Endothelial cell (in vitro differentiated cells): ENCODE data around the gene MYO1F. TPM values are rescaled to one million over a fixed set of nuclear protein-coding genes. Genes with fewer than 3 reads are reported as not detected.

Experiments used
- DNase-seq: peaks from one replicate; pipeline ENCODE4 v3.0.0; 2021; ENCODE audit warnings: low spot score
- H3K27ac Mint-ChIP-seq: one replicate; pipeline ENCODE4 v1.8.0; 2021; ENCODE audit warnings: mixed read lengths, inconsistent platforms; ENCODE audit not compliant: unreplicated experiment
- H3K27me3 Mint-ChIP-seq: one replicate; pipeline ENCODE4 v1.8.0; 2021; ENCODE audit warnings: mild to moderate bottlenecking, moderate library complexity, mixed read lengths, inconsistent platforms; ENCODE audit not compliant: unreplicated experiment
- H3K36me3 Mint-ChIP-seq: one replicate; pipeline ENCODE4 v1.8.0; 2021; ENCODE audit warnings: mild to moderate bottlenecking, low read depth, mixed read lengths, inconsistent platforms; ENCODE audit not compliant: unreplicated experiment
- H3K4me1 Mint-ChIP-seq: one replicate; pipeline ENCODE4 v1.8.0; 2021; ENCODE audit warnings: mild to moderate bottlenecking, mixed read lengths, inconsistent platforms; ENCODE audit not compliant: unreplicated experiment
- H3K4me3 Mint-ChIP-seq: one replicate; pipeline ENCODE4 v1.8.0; 2021; ENCODE audit warnings: mild to moderate bottlenecking, mixed read lengths, inconsistent platforms; ENCODE audit not compliant: unreplicated experiment
- H3K9me3 Mint-ChIP-seq: one replicate; pipeline ENCODE4 v1.8.0; 2021; ENCODE audit warnings: mixed read lengths, inconsistent platforms; ENCODE audit not compliant: unreplicated experiment
- total RNA-seq: library from RNA; stranded (reverse); fragmentation: NEBNext Ultra II Directional; extraction: Animal tissue kit (Norgen Biotek cat#: 25700); gene quantifications from one replicate; pipeline ENCODE4 v1.2.1, GENCODE V29; 2021; ENCODE audit not compliant: unreplicated experiment
- TF ChIP-seq, protein P1 (sequence below): fragments of 200-600 bp; sonication (generic); IDR thresholded peaks from one replicate; pipeline ENCODE4 v1.5.0; 2021; ENCODE audit warnings: antibody characterized with exemption; ENCODE audit not compliant: unreplicated experiment

The MYO1F gene
- total RNA-seq, 1 donor from 2014 or later = 3.2 TPM

DNA sequence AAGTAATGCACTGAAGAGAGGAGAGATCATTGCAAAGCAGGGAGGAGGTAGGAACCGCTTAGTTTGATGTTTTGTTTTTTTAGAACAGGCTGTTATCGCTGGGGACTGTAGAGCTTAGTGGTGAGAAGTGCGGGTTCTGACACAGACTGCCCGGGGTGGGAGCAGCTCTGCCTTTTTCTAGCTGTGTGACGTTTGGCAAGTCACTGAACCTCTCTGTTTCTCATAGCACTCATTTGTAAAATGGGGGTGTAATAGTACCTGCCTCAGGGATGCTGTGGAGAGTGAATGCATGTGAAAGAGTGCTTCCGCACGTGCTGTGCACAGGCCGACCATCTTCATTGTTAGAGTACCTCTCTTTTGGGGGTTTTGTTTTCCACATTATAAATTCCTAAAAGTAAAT, 94.1 kb downstream of the MYO1F start:
- H3K27ac Mint-ChIP-seq = no peak overlapping the region

DNA sequence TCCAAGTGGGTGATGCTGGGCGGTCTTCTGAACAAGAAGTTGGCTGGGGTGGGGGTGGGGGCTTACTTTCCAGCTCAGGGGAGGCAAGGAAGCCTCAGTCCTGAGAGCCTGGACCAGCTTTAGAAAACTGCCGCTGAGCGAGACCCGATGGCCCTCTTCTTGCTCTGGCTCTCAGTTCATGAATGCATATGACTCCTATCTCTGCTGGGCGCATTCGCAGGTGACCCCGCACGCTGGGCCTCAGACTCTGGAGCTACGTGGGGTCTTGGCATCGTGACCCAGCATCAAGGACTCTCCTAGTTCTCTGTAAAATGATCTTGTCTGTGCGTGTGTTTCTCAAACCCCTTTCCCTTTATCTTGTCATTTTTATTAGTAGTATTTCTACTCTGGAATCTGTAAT, 94.5 kb downstream of the MYO1F start:
- H3K27me3 Mint-ChIP-seq = peaks cover 25% of the 10 kb centered on the region
- TF ChIP-seq, protein P1, sequence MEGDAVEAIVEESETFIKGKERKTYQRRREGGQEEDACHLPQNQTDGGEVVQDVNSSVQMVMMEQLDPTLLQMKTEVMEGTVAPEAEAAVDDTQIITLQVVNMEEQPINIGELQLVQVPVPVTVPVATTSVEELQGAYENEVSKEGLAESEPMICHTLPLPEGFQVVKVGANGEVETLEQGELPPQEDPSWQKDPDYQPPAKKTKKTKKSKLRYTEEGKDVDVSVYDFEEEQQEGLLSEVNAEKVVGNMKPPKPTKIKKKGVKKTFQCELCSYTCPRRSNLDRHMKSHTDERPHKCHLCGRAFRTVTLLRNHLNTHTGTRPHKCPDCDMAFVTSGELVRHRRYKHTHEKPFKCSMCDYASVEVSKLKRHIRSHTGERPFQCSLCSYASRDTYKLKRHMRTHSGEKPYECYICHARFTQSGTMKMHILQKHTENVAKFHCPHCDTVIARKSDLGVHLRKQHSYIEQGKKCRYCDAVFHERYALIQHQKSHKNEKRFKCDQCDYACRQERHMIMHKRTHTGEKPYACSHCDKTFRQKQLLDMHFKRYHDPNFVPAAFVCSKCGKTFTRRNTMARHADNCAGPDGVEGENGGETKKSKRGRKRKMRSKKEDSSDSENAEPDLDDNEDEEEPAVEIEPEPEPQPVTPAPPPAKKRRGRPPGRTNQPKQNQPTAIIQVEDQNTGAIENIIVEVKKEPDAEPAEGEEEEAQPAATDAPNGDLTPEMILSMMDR = no peak
- H3K9me3 Mint-ChIP-seq = no peaks in the 10 kb centered on the region
- H3K4me1 Mint-ChIP-seq = peaks cover 10% of the 10 kb centered on the region
- H3K27ac Mint-ChIP-seq = no peak overlapping the region
- peaks cover 56% of the 10 kb centered on the region for H3K36me3 Mint-ChIP-seq
- no peak for DNase-seq
- H3K4me3 Mint-ChIP-seq = peak overlapping the region; percentile 6

More for the DNA sequence above, 94.1 kb downstream of the MYO1F start:
- TF ChIP-seq, protein P1 = no peak
- Mint-ChIP-seq H3K36me3 (peaks cover 57% of the 10 kb centered on the region), H3K9me3 (no peaks in the 10 kb centered on the region), H3K27me3 (peaks cover 27% of the 10 kb centered on the region), H3K4me3 (peak overlapping the region; percentile 6), H3K4me1 (peaks cover 14% of the 10 kb centered on the region)
- no peak for DNase-seq

DNA sequence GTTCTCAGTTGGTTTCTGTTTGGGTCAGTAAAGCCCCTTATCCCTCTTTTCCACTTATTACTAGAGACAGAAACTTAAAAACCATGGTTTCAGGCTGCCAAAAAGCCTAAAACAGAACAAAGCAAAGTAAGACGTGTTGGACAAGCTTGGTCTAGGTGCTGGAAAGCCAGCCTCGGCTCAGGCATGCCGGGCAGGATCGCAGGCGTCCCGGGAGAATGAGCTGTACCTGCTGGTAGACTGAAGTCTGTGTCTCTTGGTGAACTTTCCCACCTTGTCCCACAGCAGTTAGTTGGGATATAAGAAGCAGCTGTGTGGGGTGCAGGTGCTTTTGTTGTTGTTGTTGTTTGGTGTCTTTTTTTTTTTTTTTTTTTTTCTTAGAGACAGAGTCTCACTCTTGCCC, 95.6 kb downstream of the MYO1F start:
- DNase-seq = no peak
- Mint-ChIP-seq H3K27me3 (peaks cover 22% of the 10 kb centered on the region), H3K27ac (no peak overlapping the region), H3K9me3 (no peaks in the 10 kb centered on the region), H3K36me3 (peaks cover 50% of the 10 kb centered on the region), H3K4me1 (peaks cover 2% of the 10 kb centered on the region), H3K4me3 (no peak overlapping the region)
- TF ChIP-seq, protein P1 = no peak

DNA sequence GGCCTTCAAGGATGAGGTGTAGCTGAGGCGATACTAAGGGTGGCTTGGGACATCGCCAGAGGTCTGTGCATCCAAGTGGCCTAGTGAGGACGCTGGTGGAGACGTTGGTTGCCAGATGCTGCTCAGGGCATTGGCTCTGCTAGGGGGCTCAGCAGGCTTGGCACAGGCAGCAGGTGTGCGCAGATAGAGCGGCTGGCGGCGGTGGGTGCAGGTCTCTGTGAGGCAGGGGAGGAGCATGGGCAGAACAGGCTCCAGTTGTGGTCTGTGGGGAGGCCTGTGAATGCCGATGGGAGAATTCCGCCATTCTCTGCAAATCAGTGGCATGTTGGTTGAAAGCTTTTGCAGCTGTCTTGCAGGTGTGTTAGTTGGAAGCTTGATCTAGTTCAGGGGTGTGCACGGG, 96.0 kb downstream of the MYO1F start:
- Mint-ChIP-seq H3K4me1 (no peaks in the 10 kb centered on the region), H3K4me3 (peak overlapping the region; percentile 47), H3K36me3 (peaks cover 51% of the 10 kb centered on the region), H3K27me3 (peaks cover 20% of the 10 kb centered on the region), H3K9me3 (no peaks in the 10 kb centered on the region), H3K27ac (peak overlapping the region; percentile 31)
- DNase-seq = no peak
- TF ChIP-seq, protein P1 = no peak

DNA sequence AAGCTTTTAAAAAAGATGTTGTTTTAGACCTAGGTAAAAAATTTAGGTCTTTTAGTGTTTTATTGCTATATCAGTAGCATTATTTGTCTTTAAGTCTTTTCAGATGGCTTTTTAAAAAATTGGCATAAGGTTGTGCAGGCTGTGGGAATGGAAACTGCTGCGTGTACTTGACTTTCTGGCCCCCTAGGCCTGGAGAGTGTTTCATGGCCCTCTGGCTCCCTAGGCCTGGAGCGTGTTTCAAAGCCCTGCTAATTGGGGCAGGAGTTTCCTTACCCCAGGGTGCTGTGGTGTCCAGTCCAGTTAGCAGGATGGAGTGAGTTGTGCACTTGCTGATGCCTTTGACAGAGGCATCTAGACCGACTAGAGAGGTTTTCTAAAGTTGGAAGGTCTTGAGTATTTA, 98.6 kb downstream of the MYO1F start:
- Mint-ChIP-seq H3K27ac (no peak overlapping the region), H3K9me3 (no peaks in the 10 kb centered on the region), H3K4me3 (no peak overlapping the region), H3K36me3 (peaks cover 58% of the 10 kb centered on the region), H3K27me3 (peaks cover 13% of the 10 kb centered on the region), H3K4me1 (no peaks in the 10 kb centered on the region)
- DNase-seq = no peak
- TF ChIP-seq, protein P1 = no peak
